IPS DF 6.9 (cell line): ENCODE results near the gene VASH1.

Source experiments
- DNase-seq: peaks from one replicate; pipeline ENCODE4 v3.0.0-alpha.2; 2013; ENCODE audit warnings: low read depth, low spot score
- H3K27ac ChIP-seq: one replicate; pipeline ENCODE4 v1.5.1; 2013; ENCODE audit warnings: low read length, control low read depth
- H3K27me3 ChIP-seq: 2 replicates; pipeline ENCODE4 v1.6.1; 2013; ENCODE audit warnings: mild to moderate bottlenecking, low read length; ENCODE audit not compliant: control insufficient read depth, insufficient read depth
- H3K36me3 ChIP-seq: 2 replicates; pipeline ENCODE4 v1.6.1; 2013; ENCODE audit warnings: low read length; ENCODE audit not compliant: control insufficient read depth, insufficient read depth
- H3K4me1 ChIP-seq: 2 replicates; pipeline ENCODE4 v1.6.1; 2013; ENCODE audit warnings: low read length; ENCODE audit not compliant: control insufficient read depth, insufficient read depth
- H3K4me3 ChIP-seq: 2 replicates; pipeline ENCODE4 v1.5.1; 2013; ENCODE audit warnings: mild to moderate bottlenecking, low read length
- H3K9me3 ChIP-seq: 2 replicates; pipeline ENCODE4 v1.6.1; 2013; ENCODE audit warnings: low read length, inconsistent platforms; ENCODE audit not compliant: control insufficient read depth, insufficient read depth
- WGBS: extraction: QIAGEN DNeasy Blood & Tissue Kit; methylation state at CpG from one replicate; pipeline ENCODE4 v1.1.7; 2013; ENCODE audit warnings: mixed read lengths, missing lambda C conversion rate; ENCODE audit not compliant: insufficient read length, insufficient coverage; 5-methylcytosine and 5-hydroxymethylcytosine counted together

VASH1 gene

GRCh38 chr14:76832503-76832988 lies 71.3 kb downstream of the VASH1 start:
- no peak overlapping the region for H3K27ac ChIP-seq
- peaks cover 4% of the 10 kb centered on the region for H3K4me1 ChIP-seq
- H3K9me3 ChIP-seq, result no peaks in the 10 kb centered on the region
- no CpG with 5 or more reads among the region's 1 CpG for WGBS
- H3K36me3 ChIP-seq, result no peaks in the 10 kb centered on the region
- H3K4me3 ChIP-seq, result no peak overlapping the region
- DNase-seq, result no peak
- no peaks in the 10 kb centered on the region for H3K27me3 ChIP-seq
